ENCODE results near the gene ATG7.

DNA sequence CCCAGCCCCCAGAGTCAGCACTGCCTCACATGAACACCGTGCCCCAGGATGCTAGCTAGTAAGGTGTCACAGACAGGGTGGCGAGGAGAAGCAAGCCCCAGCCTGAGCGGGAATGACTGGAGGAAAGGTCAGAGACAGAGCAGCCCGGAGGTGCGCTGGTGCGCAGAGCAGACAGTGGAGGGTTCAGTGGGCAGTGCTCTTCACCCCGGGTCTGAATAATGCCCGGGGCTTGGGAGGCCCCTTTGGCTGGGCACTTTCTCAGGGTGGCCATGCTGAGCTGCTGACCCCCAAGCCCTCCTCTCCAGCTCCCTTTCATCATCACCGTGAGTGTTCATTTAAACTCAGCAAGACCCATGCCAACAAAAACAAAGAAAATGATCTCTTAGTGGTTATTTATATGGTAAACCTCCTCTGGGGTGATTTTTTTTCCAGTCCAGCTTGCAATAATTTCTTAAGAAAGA is 260.8 kb downstream of the ATG7 start:
- TF ChIP-seq, protein P1, sequence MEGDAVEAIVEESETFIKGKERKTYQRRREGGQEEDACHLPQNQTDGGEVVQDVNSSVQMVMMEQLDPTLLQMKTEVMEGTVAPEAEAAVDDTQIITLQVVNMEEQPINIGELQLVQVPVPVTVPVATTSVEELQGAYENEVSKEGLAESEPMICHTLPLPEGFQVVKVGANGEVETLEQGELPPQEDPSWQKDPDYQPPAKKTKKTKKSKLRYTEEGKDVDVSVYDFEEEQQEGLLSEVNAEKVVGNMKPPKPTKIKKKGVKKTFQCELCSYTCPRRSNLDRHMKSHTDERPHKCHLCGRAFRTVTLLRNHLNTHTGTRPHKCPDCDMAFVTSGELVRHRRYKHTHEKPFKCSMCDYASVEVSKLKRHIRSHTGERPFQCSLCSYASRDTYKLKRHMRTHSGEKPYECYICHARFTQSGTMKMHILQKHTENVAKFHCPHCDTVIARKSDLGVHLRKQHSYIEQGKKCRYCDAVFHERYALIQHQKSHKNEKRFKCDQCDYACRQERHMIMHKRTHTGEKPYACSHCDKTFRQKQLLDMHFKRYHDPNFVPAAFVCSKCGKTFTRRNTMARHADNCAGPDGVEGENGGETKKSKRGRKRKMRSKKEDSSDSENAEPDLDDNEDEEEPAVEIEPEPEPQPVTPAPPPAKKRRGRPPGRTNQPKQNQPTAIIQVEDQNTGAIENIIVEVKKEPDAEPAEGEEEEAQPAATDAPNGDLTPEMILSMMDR (IDR thresholded peaks at IDR 0.05), result no peak
- TF ChIP-seq POLR2A (IDR thresholded peaks at IDR 0.05) (no peak), POLR2AphosphoS5 (IDR thresholded peaks at IDR 0.05) (no peak), EP300 (IDR thresholded peaks at IDR 0.05) (no peak)
